Lower lobe of right lung (tissue), 2 donors: ENCODE measurements around the gene RTEL1. TPM values are rescaled to one million over a fixed set of nuclear protein-coding genes. Genes with fewer than 3 reads are reported as not detected.

Source experiments
- ATAC-seq, 2 donors: fragments of 200-7000 bp; cut with Tn5 transposase; one replicate each; pipeline ENCODE4 v1.9.1; 2020 to 2022; ENCODE audit warnings: mild to moderate bottlenecking in 2 of 2, moderate library complexity in 2 of 2
- DNase-seq: peaks from one replicate; pipeline ENCODE4 v3.0.0-alpha.2; 2020
- H3K27ac ChIP-seq: fragments of 200-600 bp; one replicate; pipeline ENCODE4 v1.8.0; 2022
- H3K27me3 ChIP-seq: fragments of 200-600 bp; one replicate; pipeline ENCODE4 v1.8.0; 2022; ENCODE audit warnings: low read depth
- H3K36me3 ChIP-seq: fragments of 200-600 bp; one replicate; pipeline ENCODE4 v1.8.0; 2022; ENCODE audit warnings: mild to moderate bottlenecking
- H3K4me1 ChIP-seq: fragments of 200-600 bp; one replicate; pipeline ENCODE4 v1.8.0; 2022
- H3K4me3 ChIP-seq: fragments of 200-600 bp; one replicate; pipeline ENCODE4 v1.8.0; 2022; ENCODE audit warnings: mild to moderate bottlenecking
- H3K9me3 ChIP-seq: fragments of 200-600 bp; one replicate; pipeline ENCODE4 v1.8.0; 2022
- intact Hi-C: fragments of 100-400 bp; cut with DNase I; formaldehyde crosslinking; loops from one replicate; pipeline ENCODE4 v1.11.0; 2022
- total RNA-seq: library from RNA; stranded (reverse); fragmentation: NEBNext Ultra II Directional; extraction: Animal tissue kit (Norgen Biotek cat#: 25700); gene quantifications from one replicate; pipeline ENCODE4 v1.2.1, GENCODE V29; 2021
- TF ChIP-seq, protein P1 (sequence below): fragments of 200-600 bp; IDR thresholded peaks from one replicate; pipeline ENCODE4 v1.8.0; 2022; ENCODE audit warnings: antibody characterized with exemption, mild to moderate bottlenecking
- donor health status: DM: no; HTN: yes; CAD: no; lungs with severe emphysema.

RTEL1 gene
- total RNA-seq, 1 donor from 2014 or later = 23.8 TPM

DNA sequence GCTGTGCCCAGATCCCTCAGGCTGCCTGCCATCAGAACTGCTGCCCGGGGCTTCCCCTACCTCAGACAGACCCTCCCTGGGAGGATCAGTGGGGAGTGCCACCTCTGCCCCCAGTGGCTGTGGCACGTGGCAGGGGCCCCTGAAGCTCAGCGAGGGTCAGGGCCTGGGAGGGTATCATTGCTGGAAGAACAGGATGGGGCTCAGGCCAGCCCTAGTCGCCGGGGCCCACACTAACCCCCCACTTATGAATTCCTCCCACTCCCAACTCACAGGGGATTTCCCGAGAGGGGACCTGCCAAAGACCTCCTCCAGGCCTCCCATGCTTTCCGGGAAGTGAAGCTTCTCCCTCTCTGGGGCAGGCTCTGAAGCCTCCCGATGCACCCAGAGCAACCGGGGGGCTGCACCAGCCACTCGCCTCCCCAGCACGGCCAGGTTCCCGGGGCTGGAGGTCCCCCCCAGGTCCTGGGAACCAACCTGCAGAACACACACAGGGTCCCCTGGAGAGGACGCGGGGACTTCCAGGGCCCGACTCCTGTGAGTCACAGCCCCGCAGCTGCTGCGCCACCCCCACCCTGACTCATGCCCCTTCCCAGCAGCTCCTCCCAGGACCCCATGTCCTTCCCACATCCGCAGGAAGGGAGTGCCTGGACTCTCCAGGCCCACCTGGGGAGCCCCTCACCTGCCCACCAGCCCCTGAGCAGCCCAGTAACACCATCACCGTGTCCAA lies 40.8 kb downstream of the RTEL1 start:
- Histone ChIP-seq H3K27me3 (no peaks in the 10 kb centered on the region), H3K4me3 (no peak overlapping the region), H3K9me3 (no peaks in the 10 kb centered on the region), H3K27ac (peak overlapping the region; percentile 49), H3K4me1 (peaks cover 41% of the 10 kb centered on the region), H3K36me3 (peaks cover 32% of the 10 kb centered on the region)
- TF ChIP-seq, protein P1, sequence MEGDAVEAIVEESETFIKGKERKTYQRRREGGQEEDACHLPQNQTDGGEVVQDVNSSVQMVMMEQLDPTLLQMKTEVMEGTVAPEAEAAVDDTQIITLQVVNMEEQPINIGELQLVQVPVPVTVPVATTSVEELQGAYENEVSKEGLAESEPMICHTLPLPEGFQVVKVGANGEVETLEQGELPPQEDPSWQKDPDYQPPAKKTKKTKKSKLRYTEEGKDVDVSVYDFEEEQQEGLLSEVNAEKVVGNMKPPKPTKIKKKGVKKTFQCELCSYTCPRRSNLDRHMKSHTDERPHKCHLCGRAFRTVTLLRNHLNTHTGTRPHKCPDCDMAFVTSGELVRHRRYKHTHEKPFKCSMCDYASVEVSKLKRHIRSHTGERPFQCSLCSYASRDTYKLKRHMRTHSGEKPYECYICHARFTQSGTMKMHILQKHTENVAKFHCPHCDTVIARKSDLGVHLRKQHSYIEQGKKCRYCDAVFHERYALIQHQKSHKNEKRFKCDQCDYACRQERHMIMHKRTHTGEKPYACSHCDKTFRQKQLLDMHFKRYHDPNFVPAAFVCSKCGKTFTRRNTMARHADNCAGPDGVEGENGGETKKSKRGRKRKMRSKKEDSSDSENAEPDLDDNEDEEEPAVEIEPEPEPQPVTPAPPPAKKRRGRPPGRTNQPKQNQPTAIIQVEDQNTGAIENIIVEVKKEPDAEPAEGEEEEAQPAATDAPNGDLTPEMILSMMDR = no peak
- DNase-seq (peak; percentile 47), ATAC-seq (peak in 1 of 2 donors; percentile 12)
- intact Hi-C loops = no loop called here

DNA sequence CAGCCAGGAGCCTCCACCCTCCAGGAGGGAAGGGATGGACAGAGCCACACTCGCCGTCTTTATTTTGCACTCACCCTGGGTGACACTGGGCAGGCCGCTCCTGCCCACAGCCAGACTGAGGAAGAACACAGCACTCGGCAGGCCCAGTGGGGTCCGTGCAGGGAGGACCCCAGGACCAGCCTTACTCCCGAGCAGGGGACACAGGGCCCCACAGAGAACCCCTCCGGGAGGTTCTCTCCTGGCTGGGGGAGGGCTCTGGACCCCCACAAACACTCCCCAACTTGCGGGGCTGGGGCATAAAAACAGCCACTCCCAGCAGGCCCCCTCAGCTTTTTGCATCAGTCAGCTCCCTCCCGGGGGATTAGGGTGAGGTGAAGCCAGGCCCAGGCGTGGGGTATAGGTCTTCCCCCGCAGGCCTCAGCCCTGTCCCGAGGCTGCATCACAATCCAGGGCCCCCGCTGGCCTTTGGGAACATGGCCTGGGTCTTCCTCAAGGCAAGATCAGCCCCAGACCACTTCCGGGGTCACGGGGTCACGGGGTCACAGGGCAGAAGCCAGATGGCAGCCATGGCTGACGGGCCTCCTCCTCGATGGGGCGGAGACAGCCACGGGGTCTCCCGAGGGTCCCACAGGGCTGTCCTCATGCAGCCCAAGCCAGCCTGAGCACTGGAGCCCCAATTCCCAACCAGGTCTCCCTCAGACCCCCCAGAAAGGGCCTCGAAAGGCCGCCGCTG lies 41.5 kb downstream of the RTEL1 start:
- Histone ChIP-seq H3K4me3 (no peak overlapping the region), H3K36me3 (peaks cover 35% of the 10 kb centered on the region), H3K27ac (peak overlapping the region; percentile 49), H3K27me3 (no peaks in the 10 kb centered on the region), H3K4me1 (peaks cover 41% of the 10 kb centered on the region), H3K9me3 (no peaks in the 10 kb centered on the region)
- DNase-seq = peak; percentile 37
- ATAC-seq = no peak
- intact Hi-C loops = no loop called here
- TF ChIP-seq, protein P1 = no peak

DNA sequence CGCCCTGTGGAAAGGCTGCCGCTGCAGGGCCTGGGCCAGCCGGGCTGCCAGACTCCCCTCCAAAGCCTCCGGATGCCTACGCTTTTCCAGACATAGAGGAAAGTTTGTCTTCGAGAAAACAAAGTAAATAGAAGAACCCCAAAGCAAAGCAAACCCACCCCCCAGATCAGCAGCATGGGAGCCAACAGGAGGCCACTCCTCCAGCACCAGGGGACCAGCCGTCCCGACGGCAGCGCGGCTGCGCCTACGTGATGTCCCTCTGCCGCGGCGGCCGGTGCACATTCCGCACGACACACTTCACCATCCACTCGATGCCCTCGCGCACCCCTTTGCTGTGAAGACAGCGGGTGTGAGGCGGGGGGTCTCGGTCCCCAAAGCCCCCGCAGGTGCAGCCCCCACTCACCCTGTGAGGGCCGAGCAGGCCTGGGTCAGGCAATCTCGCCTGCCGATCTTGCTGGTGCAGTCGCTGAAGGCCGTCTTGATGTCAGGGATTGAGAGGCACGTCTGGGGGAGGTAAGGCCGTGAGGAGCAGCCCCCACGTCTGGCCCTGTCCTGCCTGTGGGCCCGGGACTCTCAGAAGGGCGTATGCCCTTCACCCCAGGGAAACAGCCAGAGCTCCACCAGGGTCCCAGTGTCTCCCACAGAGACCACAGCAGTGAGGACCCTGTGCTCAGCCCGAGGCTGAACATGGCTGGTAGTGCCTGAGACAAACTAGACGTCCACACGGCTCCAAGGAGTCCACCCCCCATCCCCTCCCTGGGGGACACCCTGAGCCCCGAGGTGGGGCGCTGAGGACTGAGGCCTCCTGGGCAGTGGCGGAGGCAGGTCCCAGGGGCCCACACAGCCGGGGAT lies 42.3 kb downstream of the RTEL1 start:
- peaks cover 35% of the 10 kb centered on the region for H3K36me3 ChIP-seq
- no peaks in the 10 kb centered on the region for H3K9me3 ChIP-seq
- intact Hi-C loops = no loop called here
- TF ChIP-seq, protein P1 = no peak
- no peak for DNase-seq
- no peaks in the 10 kb centered on the region for H3K27me3 ChIP-seq
- no peak for ATAC-seq
- H3K4me1 ChIP-seq = peaks cover 41% of the 10 kb centered on the region
- H3K4me3 ChIP-seq = no peak overlapping the region
- H3K27ac ChIP-seq = peak overlapping the region; percentile 49

DNA sequence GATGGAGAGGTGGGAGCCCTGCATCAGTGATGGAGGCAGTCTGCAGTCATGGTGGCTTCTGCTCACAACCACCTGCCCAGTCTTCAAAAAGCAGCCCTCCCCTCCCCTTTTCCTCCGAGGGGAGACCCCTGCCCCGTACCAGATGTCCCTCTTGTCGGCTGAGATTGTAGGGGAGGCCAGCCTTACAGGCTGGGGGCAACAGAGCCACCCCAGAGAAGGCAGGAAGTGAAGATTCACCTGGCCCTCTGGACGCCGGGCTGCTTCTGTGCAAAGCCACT lies 42.9 kb downstream of the RTEL1 start:
- no peak overlapping the region for H3K4me3 ChIP-seq
- no peaks in the 10 kb centered on the region for H3K27me3 ChIP-seq
- TF ChIP-seq, protein P1 = no peak
- no peak overlapping the region for H3K27ac ChIP-seq
- ATAC-seq = no peak
- intact Hi-C loops = no loop called here
- DNase-seq = no peak
- H3K4me1 ChIP-seq = peaks cover 42% of the 10 kb centered on the region
- H3K9me3 ChIP-seq = no peaks in the 10 kb centered on the region
- H3K36me3 ChIP-seq = peaks cover 40% of the 10 kb centered on the region

DNA sequence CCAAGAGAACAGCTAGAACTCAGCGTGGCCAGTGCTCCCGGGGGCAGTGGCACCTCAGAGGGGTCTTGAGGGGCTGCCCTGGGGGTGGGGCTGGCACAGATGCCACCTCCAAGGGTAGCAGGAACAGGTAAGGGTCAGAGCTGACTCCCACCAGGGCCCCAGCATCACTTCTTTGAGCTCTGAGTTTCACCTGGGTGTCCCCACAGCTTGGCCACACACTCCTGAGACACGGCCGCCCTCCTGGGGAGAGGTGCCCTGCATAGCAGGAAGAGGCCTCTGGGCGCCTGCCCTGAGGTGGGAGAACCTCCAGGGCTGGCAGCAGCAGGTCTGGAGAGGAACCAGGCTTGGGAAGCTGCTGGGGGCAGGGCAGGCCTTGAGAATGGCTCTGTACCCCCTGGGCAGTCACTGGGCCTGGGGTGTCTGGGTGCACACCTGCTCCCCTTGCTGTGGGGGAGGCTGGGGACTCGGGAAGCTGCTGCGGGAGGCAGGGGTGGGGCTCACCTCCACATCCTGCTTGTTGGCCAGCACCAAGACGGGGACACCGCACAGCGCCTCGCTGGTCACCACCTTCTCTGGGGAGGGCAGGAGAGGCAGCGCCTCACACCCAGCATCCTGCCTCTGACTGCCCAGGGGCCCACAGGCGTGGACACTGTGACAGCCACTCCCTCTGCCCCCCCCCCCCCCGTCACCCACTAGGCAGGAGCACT lies 43.4 kb downstream of the RTEL1 start:
- ATAC-seq = no peak

More for the DNA sequence above, 43.4 kb downstream of the RTEL1 start:
- no peak overlapping the region for H3K27ac ChIP-seq
- no peak overlapping the region for H3K4me3 ChIP-seq
- intact Hi-C loops = no loop called here
- H3K4me1 ChIP-seq = peaks cover 42% of the 10 kb centered on the region
- no peak for DNase-seq
- TF ChIP-seq, protein P1 = no peak
- no peaks in the 10 kb centered on the region for H3K27me3 ChIP-seq
- peaks cover 44% of the 10 kb centered on the region for H3K36me3 ChIP-seq
- H3K9me3 ChIP-seq = no peaks in the 10 kb centered on the region
